GM06990 (cell line): ENCODE data around the gene MAGEB17.
A peak's percentile ranks its signal among the peaks of the same experiment; 100 is the strongest.

ENCODE experiments used
- DNase-seq: peaks from one replicate; pipeline ENCODE4 v3.0.0-alpha.2; 2011; ENCODE audit not compliant: insufficient read length; ENCODE audit errors: extremely low read depth
- H3K27me3 ChIP-seq: replicated peaks from 2 replicates; pipeline ENCODE4 v1.6.0; 2011; ENCODE audit warnings: low read length; ENCODE audit not compliant: control insufficient read depth, insufficient read depth
- H3K36me3 ChIP-seq: 2 replicates; pipeline ENCODE4 v1.5.1; 2011; ENCODE audit warnings: low read length; ENCODE audit not compliant: control insufficient read depth, insufficient read depth
- H3K4me3 ChIP-seq: replicated peaks from 2 replicates; pipeline ENCODE4 v1.5.1; 2011; ENCODE audit warnings: low read depth, mild to moderate bottlenecking, control low read depth, low read length
- TF ChIP-seq, protein P1 (sequence below): IDR thresholded peaks from 2 replicates; pipeline ENCODE4 v1.5.1; 2011; ENCODE audit warnings: low read length, control low read depth, mild to moderate bottlenecking, inconsistent platforms; ENCODE audit not compliant: insufficient read depth, poor library complexity, severe bottlenecking

The MAGEB17 gene

DNA sequence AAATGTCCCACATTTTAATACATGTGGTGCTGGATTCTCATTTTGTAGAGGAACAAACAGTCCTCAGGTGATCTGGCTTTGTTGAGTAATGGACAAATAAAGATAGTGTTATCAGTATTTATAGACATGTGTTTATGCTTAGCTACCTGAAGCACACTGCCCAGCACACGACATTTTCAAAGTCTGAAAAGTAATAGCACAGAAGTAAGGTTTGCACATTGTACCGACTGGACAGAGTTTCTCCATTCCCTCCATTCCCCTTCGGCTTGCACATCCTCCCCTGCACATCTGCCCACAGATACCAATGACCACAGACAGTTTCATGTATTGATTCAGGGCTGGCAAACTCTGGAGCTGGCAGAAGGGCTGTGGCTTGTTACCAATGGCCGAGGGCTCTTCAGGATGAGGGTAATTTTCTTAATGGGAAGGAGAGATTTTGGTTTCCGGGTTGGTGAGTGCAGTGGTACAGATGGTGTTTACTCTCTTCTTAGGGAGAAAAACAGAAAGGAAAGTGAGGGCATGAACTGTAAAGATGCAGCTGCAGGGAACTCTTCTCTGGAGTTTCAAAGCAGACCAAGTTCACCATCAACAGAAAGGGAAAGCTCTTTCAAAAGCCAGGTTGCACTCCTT is 41.6 kb upstream of the MAGEB17 start:
- H3K4me3 ChIP-seq = no peak overlapping the region
- DNase-seq = no peak
- no peaks in the 10 kb centered on the region for H3K27me3 ChIP-seq
- TF ChIP-seq, protein P1, sequence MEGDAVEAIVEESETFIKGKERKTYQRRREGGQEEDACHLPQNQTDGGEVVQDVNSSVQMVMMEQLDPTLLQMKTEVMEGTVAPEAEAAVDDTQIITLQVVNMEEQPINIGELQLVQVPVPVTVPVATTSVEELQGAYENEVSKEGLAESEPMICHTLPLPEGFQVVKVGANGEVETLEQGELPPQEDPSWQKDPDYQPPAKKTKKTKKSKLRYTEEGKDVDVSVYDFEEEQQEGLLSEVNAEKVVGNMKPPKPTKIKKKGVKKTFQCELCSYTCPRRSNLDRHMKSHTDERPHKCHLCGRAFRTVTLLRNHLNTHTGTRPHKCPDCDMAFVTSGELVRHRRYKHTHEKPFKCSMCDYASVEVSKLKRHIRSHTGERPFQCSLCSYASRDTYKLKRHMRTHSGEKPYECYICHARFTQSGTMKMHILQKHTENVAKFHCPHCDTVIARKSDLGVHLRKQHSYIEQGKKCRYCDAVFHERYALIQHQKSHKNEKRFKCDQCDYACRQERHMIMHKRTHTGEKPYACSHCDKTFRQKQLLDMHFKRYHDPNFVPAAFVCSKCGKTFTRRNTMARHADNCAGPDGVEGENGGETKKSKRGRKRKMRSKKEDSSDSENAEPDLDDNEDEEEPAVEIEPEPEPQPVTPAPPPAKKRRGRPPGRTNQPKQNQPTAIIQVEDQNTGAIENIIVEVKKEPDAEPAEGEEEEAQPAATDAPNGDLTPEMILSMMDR = no peak
- no peaks in the 10 kb centered on the region for H3K36me3 ChIP-seq

DNA sequence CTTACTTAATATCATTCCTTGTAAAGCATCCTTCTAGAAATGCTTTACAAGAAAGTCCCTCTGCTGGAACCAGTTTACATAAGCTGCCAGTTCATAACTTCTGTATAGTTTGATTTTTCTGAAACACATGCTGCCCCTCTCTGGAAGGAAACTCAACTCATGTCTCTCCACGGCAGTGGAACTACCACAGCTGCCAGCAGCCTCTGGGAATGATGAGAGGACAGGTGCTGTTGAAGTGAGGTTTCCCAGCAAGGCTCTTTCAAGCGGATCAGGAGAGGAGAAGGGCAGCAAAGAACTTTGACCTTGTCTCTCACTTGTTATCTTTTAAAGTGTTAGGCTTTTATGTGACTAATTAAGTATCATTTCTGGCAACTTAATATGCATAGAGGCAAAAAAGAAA is 36.6 kb upstream of the MAGEB17 start:
- Histone ChIP-seq H3K4me3 (no peak overlapping the region), H3K36me3 (no peaks in the 10 kb centered on the region), H3K27me3 (no peaks in the 10 kb centered on the region)
- no peak for DNase-seq
- TF ChIP-seq, protein P1 = no peak

DNA sequence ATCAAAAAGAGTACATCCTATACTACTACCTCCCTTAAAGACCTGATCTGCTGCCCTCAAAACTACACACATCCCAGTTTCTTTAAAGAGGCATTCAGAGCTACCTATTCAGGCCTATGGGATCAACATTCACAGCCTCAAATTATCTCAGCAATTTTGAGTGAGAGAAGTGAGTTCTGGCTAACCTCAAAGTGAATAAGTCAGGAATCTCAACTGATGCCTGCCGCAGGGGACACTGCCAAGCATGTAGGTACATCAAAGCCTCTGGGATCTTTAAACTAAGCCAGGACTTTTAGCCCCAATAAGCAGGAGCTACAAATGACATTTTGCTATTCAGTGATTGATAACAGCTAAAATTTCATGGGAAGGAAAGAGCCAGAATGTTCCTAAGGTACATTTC is 32.3 kb upstream of the MAGEB17 start:
- DNase-seq = no peak
- Histone ChIP-seq H3K27me3 (no peaks in the 10 kb centered on the region), H3K36me3 (no peaks in the 10 kb centered on the region), H3K4me3 (no peak overlapping the region)
- TF ChIP-seq, protein P1 = no peak

DNA sequence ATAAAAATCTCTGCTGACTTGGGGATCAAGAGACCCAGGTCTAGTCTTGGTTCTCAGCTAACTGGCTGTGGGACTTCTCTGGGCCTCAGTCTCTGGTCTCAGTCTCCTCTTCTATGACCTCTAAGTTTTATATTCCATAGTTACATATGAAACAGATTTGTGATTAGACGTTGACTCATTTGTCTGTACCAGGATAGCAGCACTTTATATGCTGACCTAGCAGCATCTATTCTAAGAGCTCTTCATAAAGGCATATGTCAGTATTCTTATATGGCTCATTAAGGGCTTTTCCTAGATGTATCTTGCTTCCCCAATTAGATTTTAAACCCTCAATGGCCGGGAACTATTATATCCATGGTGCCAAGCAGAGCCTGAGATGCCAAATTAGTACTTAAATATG is 31.2 kb upstream of the MAGEB17 start:
- DNase-seq = no peak
- Histone ChIP-seq H3K36me3 (no peaks in the 10 kb centered on the region), H3K4me3 (no peak overlapping the region), H3K27me3 (no peaks in the 10 kb centered on the region)
- TF ChIP-seq, protein P1 = no peak

DNA sequence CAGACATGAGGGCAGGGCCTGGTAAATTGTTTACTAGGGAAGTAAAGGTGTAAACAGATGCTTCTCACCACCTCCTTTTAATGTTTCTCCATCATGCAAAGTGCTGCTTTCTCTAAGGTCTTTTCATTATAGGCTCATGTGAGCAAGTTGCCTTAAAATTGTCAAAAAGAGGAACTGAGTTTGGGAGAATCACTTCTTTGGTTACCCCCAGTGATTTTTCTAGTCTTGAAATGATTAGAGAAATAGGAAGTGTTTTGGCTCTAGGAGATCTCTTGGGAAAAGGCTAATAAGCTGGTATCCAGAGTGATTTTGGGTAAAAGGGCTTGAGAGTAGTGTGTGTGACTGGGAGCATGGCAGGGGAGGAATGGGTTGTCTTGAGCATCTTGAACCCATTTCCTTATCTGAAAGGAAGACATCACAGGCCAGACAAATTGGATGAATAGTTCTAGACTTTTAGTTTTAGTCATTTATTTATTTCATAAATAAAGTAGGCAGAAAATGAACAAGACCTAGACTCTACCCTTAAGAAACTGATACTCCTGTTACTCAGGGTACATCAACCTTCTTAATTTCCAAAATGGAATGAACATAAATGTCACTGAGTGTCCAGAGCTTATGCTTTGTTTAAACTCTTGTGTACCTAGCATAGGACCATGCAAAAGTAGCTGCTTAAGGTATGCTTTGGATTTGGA is 29.7 kb upstream of the MAGEB17 start:
- TF ChIP-seq, protein P1 = no peak
- no peaks in the 10 kb centered on the region for H3K27me3 ChIP-seq
- H3K4me3 ChIP-seq = no peak overlapping the region
- H3K36me3 ChIP-seq = no peaks in the 10 kb centered on the region
- DNase-seq = peak; percentile 43

DNA sequence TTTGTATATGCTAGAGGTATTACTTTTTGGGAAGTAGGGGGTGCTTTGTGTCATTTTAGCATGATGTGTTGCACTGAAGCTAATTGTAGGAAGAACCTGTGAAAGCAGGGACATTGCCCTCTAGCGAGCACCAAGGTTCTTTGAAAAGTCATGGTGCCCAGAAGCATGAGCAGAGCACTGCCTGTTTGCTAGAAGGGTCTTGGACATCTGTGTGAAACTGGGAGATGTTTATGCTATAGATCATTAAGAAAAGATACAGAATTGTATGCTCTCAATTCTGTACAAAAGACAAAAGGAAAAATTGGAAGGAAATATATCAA is 29.2 kb upstream of the MAGEB17 start:
- Histone ChIP-seq H3K4me3 (no peak overlapping the region), H3K36me3 (no peaks in the 10 kb centered on the region), H3K27me3 (no peaks in the 10 kb centered on the region)
- TF ChIP-seq, protein P1 = peak; percentile 76
- peak; percentile 25 for DNase-seq
